ENCODE data around the gene MYLK2.

The MYLK2 gene

DNA sequence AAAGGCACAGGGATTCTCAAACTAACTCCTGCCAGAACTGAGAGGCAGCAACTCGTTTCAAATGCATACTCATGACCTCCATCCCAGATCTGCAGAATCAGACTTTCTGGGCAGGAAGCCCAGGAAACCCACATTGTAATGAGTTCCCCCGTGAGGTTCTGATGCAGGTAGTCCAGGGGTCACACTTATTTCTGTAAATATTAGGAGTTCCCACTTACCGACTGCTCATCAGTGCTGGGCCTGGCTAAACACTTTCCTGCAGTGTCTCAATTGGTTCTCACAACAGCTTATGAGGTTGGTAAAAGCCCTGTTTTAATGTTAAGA lies 39.6 kb downstream of the MYLK2 start:
- no peak for DNase-seq

DNA sequence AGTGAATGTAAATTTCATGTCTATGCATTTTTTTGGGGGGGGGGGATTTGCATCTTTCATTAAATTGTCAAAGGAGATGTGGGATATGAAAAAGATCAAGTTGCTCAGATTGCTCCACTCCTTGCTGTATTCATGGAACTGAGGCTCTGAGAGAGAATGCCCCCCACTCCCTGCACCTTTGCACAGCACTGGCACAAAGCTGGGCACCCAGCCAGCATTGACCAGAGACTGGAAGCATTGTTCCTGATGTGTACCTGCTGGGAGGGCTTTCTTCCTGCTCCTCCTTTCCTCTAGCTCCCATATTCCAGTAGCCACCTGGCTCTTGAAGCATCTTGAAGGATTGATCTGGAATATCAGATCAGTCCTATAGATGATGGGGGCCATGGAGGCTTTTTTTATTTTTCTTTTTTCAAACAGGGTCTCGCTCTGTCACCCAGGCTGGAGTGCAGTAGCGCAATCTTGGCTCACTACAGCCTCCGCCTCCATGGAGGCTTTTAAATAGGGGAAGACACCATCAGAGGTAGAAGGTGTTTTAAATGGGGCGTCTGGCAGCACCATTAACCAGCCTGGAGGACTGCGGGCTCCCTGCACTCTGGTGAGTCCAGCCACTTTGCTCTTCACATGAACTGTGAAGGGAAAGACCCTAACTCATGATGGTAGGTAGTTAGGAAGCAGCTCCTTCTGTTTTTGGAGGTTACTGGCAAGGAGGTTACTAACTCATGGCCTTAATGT lies 40.3 kb downstream of the MYLK2 start:
- no peak for DNase-seq

DNA sequence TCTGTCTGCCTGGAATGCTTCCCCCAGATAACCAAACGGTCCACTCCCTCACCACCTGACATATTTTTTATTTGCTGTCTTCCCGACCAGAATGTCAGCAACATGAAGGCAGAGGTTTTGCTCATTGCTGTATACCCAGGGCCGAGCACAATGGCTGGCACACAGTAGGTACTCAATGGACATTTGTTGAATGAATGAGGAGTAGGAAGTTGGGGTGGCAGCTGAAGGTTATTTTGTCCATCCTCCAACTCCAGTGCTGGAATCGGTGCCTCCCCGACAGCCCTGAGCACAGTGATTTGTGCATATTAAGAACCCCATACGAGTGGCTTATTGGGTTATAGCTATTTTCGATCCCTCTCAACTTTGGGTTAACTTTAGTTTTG lies 40.8 kb downstream of the MYLK2 start:
- no peak for DNase-seq

DNA sequence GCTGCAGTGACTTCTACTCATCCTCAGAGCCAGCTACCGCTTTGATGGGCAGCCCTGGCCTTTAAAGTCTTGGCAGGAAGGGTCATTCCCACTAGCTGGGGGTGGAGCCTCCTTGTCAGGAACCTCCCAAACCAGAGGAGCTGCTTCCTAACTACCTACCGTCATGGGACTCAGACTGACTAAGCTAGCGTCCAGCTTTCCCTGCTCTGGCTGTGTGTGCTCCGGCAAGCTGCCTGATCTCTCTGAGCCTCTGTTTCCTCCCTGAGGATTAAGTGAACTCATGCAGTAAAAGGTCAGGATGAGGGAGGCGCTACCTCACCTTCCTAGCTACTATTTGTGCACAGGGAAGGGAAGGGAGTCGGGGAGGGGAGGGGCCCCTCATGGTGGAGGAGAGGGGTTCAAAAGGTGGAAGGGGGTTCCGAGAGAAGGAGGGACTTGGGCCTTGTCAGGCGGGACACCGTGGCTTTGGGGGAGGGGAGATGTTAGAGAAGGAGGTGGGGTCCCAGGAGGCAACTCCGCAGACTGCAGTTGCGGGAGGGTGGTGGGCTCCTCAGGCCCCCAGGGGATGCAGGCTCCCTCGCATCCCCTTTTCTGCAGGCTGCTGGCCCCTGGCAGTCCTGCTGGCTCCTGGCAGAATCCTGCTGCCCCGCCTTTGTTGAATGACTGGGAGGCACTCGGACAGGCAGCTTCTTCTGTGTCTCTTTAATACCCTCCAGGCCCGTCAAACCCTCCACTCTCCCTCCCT lies 41.4 kb downstream of the MYLK2 start:
- DNase-seq, result no peak

DNA sequence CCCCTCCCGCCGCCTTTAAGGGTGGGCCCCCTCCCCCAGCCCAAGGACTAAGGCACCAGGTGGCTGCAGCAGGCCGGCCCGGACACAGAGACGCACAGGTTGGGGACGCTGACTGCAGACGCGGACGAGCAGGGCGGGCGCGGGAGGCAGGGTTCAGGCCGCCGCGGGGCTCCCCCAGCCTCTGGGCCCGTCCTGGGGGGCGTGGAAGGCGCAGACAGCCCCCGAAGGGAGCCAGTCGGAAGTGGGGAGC lies 41.9 kb downstream of the MYLK2 start:
- DNase-seq, result no peak

DNA sequence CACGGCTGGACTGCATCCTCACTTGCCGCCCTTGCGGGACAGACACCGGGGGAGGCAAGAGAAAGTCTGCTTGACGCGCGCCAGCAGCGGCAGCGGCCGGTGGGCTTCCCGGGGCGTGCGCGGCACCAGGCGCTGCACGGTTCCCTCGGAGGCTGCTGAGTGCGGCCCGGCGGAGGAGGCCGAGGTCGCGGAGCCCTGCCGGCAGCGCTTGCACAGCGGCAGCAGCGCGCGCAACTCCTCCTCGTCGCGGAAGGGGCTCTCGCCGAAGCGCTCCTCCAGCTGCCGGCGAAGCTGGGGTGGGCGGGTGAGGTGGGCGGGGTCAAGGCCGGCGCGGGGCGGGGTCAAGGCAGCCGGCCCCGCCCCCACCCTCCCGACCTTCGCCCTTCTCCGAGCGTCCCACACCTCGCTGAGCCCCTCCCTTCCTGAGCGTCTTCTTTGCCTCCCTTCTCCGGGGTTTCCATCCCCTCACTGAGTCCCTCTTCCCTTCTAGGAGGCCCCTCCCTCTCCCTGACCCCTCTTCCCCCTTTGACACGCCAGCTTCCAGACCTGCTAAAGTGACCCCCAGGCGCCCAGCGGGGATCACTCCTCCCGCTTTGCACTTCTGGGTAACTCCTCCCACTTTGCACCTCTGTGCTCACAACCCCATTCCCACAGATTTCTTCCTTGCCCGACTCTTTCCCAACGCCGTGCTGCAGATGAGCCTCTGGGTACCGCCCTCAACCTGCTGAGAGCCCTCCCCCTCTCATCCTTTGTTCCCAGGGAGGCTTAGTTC lies 42.4 kb downstream of the MYLK2 start:
- peak; percentile 40 to 64 (median 54) for DNase-seq

DNA sequence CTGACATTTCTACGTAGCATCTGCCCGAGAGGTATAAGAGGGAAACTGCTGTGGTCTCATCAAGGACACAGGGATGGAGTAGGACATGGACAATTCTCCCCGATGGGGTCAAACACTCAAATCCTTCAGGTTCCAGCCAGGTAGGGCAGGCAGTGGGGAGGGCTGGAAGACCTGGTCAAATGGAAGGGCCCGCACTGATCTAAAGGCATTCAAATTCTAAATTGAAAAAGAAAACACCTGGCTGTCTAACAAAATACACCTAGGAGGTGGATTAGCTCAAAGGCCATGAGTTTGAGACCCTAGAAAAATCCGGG lies 43.0 kb downstream of the MYLK2 start:
- no peak for DNase-seq

DNA sequence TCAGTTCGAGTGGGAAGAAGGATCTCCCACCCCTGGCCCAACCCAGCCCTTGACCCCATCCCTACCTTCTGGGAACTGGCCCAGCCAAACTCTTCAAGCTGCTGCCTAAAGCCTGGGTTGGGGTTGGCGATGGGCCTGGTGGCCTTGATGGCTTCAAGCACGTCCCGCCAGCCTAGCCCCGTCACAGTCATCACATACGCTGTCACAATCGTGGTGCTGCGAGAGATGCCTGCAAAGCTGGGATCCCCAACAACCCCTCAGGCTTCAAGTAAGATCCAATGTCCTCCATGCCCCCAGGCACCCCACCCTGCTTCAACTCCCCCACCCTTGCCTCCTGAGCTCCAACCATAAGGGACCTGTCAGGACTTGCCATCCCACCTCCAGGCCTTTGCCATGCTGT lies 43.4 kb downstream of the MYLK2 start:
- no peak for DNase-seq

DNA sequence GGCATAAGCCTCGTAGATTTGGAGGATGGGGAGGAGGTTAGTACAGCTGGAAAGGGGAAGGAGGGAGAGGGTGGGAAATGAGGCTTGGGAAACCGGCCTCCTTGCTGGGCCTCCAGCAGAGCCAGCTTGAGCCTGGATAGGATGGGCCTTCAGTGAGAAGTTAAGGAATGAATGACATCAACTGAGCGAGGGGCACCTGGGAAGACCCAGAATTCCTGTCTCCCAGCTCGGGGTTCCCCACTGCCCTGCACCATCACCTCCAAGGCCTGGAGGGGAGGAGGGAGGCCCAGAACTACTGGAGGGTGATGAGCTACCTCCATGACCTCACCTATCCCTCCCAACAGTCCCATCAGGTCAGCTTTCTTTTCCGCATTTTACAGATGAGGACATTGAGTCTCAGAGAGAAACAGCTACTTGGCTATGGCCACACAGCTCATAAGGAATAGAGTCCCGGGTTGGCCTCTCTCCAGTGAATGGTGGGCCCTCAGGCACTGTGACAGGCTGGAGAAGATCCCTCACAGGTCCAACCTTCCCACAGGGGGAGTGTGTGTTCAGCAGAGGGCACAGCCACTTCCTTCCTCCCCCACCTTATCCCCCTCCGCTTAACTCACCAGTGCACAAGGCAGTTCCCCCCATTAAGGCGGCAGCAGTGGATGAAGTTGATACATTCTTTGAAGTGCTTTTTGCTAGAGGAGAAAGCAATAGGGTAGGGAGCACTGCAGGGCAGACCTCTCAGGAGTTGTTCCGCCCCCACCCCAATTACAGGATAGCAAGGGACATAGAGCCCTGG lies 44.3 kb downstream of the MYLK2 start:
- DNase-seq, result no peak

DNA sequence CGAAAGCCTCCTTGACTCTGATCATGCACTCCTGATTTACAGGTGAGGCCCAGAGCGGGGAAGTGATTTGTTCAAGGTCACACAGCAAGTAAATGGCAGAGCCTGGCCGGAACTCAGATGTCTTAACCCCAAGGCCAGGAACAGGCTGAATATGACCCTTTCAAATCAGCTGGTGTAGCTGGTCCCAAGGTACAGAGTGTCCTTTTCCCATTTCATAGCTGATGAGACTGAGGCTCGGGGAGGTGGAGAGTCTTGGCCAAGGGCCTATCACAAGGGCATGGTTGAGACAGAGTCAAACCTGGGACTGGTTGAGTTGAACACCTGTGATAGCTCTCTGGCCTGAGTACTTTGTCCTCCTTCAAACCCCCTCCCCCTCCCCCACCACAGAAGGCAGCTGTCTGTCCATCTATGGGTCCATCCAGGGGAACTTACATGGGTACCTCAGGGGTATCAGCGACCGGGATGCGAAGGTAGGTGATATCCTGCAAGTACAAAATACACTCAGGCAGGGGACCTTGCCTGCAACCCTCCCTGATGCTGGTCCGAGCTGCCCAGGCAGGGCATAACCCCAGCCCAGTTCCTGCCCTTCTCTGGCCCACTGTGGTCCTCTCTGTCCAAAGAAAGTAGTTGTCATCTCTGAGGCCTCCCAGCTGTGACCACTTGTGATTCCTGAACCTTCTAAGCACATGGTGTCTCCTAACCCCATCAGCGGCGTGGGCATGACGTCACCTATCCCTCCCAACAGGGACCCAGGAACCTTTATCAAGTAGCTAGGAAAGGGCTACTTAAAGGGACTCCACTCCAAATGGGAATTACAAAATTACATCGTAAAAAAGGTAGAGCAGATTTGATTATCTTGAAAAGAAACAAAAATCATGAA lies 45.6 kb downstream of the MYLK2 start:
- no peak for DNase-seq

DNA sequence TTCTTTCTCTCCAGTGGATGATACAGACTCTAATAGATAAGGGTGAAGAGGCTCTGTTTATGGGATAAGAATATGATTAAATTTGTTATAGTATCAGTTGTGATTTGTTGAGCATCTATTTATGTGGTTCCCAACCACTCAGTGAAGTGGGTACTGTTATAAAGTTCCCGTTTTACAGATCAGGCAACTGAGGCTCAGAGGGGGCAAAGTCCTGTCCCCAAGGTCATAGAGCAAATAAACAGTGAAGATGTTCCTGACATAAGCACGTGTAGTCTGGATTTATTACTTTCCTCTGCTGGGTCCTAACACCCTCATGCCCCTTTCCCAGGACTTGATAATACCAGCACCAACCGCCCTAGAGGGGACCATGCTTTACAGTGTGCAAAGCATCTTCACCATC lies 47.1 kb downstream of the MYLK2 start:
- no peak for DNase-seq

DNA sequence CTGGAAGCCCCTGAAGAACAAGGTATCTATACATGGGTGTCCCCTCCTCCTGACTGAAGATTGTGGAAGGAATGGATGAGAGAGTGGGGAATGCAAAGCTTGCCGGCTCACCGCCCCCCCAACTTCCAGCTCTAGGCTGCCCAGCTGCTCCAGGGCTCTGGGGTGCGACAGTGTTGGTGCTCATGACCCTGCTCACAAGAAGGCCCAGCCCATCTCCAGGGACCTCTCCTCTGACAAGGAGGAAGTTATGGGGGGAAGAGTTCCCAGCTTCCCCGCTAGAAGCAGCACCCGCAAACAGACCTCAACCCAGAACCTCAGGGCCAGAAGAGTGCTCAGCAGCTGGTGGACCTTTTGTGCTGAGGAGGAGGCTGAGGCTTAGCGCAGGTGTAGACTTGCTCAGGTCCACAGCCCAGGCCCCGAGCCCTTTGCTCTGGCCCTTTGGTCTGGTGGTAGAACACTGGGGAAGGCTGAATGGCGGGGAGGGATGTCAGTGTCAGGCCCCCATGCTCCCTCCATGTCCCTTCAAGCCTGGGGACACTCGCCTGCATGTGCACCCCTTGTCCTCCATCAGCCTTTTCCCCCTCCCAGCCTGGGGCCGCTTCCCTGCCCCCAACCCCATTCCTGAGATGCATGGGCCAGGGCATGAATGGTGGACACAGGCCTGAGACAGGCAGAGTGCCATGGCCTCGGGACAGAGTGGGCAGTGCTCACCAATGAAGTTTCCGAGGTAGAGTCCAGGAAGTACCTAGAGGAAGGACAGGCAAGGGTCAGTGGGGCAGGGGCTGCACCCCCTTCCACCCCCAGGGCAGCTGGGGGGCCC lies 49.9 kb downstream of the MYLK2 start:
- DNase-seq, result no peak

DNA sequence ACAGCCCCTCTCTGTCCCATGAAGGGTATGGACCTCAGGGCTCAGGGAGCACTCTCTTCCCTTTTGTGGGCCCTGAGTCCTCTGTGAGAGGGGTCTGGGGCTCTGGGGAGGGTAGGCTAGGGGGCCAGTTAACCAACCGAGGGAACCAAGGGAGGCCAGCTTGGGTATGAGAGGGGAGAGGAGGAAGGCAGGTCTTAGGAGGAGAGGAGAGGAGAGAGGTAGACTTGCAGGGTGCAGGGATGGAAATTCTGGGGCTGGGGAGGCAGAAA lies 50.5 kb downstream of the MYLK2 start:
- no peak for DNase-seq

DNA sequence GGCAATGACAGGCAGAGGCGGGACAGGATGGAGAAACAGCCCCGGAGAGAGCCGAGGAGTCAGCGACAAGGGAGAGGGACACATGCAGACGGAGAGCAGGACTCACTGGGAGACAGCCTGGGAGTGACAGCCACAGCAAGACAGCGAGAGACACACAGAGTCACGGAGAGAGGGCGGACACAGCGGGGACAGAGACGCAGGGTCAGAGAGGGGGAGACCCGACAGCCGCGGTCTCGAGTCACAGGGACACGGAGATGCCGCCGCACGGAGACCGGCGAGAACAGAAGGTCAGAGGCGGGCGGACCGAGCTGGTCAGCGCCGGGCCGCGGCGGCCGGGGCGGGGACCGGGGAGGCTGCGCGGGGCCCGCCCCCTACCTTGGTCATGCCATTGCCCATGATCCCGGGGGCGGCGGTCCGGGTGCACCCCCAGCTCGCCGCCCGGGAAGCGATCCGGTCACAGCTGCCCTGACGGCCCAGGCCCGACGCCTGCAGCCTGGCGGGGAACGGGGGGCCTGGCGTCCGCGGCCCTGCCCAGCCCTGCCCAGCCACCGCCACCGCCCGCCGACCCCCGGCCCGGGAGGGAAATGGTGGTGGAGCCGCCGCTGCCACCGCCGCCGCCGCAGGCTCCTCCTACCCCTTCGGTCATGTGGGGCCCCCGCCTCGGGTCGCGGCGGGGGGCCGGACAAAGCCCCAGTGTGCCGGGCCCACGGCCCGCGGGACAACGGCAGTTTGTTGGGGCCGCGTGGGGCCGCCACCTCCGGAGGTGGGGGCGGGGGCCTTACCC lies 51.0 kb downstream of the MYLK2 start, which contains the start of the genes DUSP15 and TTLL9:
Gene DUSP15 (minus strand): TSS at position 586 of the 784 bp plus-strand sequence. CDS start 190 bp downstream, at position 396.
Gene TTLL9 (plus strand): TSS at position 693 of the 784 bp plus-strand sequence. CDS start 493 bp downstream, outside the sequence.
- DNase-seq, result peak in 1 of 5 donors; percentile 12

DNA sequence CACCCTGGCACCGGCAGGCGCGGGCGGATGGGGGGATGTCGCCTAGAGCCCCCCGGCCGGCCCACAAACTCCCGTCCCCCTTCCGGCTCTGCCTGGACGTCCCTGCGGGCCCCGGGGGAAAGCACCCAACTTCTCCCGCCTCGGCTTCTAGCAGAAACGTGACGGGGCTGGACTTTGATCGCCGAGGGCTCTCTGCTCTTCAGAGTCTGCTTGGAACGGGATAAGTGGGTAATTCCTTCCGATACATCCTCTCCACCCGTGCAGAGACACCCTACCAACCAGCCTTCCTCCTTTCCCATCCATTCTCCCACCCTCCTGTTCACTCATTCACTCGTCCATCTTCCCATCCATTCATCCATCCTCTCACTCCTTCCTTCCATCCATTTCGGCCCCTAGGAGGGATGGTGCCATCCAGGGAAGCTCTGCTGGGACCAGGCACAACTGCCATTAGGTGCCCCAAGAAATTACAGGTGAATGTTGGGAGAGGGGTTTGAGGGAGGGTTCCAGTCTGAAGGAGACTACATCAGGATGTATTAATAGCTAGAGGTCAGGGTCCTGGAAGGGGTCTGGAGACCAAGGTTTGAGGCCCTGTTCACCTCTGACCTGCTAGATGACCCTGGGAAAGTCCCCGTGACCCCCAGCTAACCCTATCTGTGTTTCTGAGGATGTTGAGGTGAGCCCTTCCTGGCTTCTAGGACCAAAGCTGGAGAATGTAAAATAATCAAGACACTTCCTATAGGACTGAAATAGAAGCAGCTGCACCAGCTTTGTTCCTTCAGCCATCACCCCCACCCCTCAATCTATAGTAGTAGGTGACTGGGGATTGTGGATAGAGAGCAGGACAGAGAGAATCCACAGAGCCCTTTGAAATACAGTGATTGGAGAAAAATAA lies 51.8 kb downstream of the MYLK2 start:
- no peak for DNase-seq

DNA sequence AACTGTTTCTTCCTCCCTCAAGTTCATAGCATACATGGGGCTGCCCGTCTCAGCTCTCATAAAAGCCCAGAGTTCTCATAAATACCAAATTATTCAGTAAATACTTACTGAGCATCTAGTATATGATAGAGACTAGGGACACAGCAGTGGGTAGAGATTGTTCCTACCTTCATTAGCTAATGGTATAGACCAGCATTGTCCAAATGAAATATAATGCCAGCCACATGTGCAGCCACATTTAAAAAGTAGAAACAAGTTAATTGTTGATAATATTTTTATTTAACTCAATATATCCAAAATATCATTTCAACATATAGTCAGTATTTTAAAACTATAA lies 52.4 kb downstream of the MYLK2 start:
- no peak for DNase-seq

DNA sequence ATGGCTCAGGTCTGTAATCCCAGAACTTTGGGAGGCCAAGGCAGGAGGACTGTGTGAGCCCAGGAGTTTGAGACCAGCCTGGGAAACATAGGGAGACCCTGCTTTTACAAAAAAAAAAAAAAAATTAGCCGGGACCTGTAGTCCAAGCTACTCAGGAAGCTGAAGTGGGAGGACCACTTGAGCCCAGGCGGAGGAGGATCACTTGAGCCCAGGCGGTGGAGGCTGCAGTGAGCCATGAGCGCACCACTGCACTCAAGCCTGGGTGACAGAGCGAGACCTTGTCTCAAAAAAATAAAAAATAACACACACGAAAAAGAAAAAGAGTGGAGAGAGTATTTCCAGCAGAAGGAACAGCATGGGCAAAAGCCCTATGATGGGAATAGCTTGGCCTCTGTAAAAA lies 53.2 kb downstream of the MYLK2 start:
- no peak for DNase-seq

DNA sequence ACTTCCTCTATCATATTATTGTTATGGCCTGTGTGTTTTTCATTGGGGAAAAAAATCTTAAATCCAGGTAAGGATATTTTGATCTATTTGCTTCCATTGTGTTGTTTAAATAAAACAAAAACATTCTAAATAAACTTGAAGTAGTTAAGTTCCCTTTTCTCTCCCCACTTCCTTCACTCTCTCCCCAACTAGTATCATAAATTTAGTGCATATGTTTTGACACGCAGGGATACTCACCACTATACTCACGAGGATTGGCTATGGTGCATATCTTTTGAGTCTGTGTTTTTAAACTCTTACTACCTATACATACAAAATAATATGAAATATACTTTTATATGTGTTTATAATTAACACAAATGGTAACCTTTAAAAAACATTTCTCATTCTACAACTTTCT lies 56.5 kb downstream of the MYLK2 start:
- no peak for DNase-seq

DNA sequence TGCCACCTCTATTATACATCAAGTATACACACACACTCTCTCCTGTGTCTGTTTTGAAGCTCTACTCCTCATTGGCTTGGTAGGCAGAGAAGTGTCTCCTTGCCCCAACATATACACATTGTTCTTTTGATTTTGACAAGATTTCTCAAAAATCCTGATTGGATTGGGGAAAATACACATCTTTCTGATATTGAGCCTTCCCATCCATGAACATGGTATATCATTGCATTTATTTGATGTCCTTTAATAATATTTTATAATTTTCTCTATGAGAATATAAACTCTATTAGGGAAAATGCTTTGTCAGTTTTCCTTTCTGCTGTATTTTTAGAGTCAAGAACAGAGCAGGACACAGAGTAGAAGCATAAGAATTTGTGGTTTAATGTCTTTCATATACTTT lies 58.5 kb downstream of the MYLK2 start:
- no peak for DNase-seq
